Aorta (tissue), 5 donors: ENCODE measurements around the gene GTF2E1. TPM values are rescaled to one million over a fixed set of nuclear protein-coding genes. Genes with fewer than 3 reads are reported as not detected.

Experiments
- ATAC-seq: fragments of 200-7000 bp; cut with Tn5 transposase; one replicate; pipeline ENCODE4 v1.9.1; 2022; ENCODE audit warnings: moderate library complexity; ENCODE audit not compliant: low FRiP score
- DNase-seq, 2 donors: peaks; one replicate each; pipeline ENCODE4 v3.0.0-alpha.2; 2020
- H3K27ac ChIP-seq, 2 donors: one replicate each; pipeline ENCODE4 v1.5.1; 2013; ENCODE audit warnings: low read length in 2 of 2, mild to moderate bottlenecking in 2 of 2, moderate library complexity in 2 of 2, control low read depth in 1 of 2, inconsistent platforms in 1 of 2, low read depth in 1 of 2
- H3K27me3 ChIP-seq, 2 donors: one replicate each; pipeline ENCODE4 v1.6.1; 2013; ENCODE audit warnings: control low read depth in 1 of 2, low read length in 1 of 2, mild to moderate bottlenecking in 1 of 2, moderate library complexity in 1 of 2; ENCODE audit not compliant: insufficient read depth in 2 of 2, control insufficient read depth in 1 of 2
- H3K36me3 ChIP-seq, 2 donors: one replicate each; pipeline ENCODE4 v1.6.1; 2013; ENCODE audit warnings: control low read depth in 1 of 2, low read length in 1 of 2, mild to moderate bottlenecking in 1 of 2; ENCODE audit not compliant: insufficient read depth in 2 of 2, control insufficient read depth in 1 of 2
- H3K4me1 ChIP-seq, 2 donors: one replicate each; pipeline ENCODE4 v1.6.1; 2013; ENCODE audit warnings: low read length in 2 of 2, control low read depth in 1 of 2, mild to moderate bottlenecking in 1 of 2, moderate library complexity in 1 of 2; ENCODE audit not compliant: insufficient read depth in 2 of 2, control insufficient read depth in 1 of 2
- H3K4me3 ChIP-seq, 2 donors: one replicate each; pipeline ENCODE4 v1.5.1; 2013; ENCODE audit warnings: low read length in 2 of 2, control low read depth in 1 of 2, mild to moderate bottlenecking in 1 of 2
- H3K9me3 ChIP-seq: one replicate; pipeline ENCODE4 v1.6.1; 2013; ENCODE audit warnings: mild to moderate bottlenecking, low read length; ENCODE audit not compliant: control insufficient read depth
- WGBS, 2 donors: extraction: QIAGEN DNeasy Blood & Tissue Kit; methylation state at CpG; one replicate each; pipeline ENCODE4 v1.1.7; 2013; 5-methylcytosine and 5-hydroxymethylcytosine counted together
- intact Hi-C, 2 donors: fragments of 100-400 bp; cut with DNase I; formaldehyde crosslinking; loops; one replicate each; pipeline versions ENCODE4 v1.14.2 to v1.15.0; 2022
- polyA plus RNA-seq, 2 donors: library from polyadenylated mRNA; stranded (reverse); fragments of 200-250 nt; gene quantifications; one replicate each; pipeline ENCODE4 v1.2.3, GENCODE V29; 2013
- total RNA-seq, 2 donors: library from RNA; stranded (reverse); fragmentation: NEBNext Ultra II Directional; extraction: Animal tissue kit (Norgen Biotek cat#: 25700); gene quantifications; one replicate each; pipeline ENCODE4 v1.2.1, GENCODE V29; 2021
- donor health status: healthy with polysubstance abuse.
- donor health status: Bipolar disorder and iron deficiency.
- donor health status: DM: no; HTN: no; CAD: no.
- donor health status: DM: no; HTN: no; CAD: no.
- donor health status: DM: yes; HTN: yes; CAD: no.

The GTF2E1 gene
- total and polyA plus RNA-seq, 4 donors, result 4.3 to 15.8 (median 8.3) TPM

DNA sequence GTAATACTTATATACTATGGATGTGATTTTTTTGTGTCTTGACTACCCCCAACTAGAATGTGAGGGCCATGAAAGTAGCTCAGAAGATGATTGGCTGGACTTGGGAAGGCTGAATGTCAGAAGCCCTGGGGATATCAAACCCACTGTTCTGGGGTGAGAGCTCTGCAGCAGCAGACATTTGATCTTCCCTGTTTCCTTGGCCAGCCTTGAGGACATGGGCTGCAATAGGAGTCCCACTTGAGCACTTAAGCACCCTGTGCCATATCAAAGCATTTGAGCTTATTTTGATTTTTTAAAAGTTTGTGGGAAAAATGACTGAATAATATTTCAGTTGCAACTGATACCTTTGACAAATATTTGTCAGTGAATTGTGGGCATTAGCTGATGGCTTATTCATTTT is 21.7 kb downstream of the GTF2E1 start:
- no peaks in the 10 kb centered on the region for H3K27me3 ChIP-seq
- ATAC-seq, result no peak
- H3K9me3 ChIP-seq, result no peaks in the 10 kb centered on the region
- no peak overlapping the region for H3K27ac ChIP-seq
- no peak overlapping the region for H3K4me3 ChIP-seq
- no peak for DNase-seq
- H3K36me3 ChIP-seq, result no peaks in the 10 kb centered on the region
- intact Hi-C loops, result no loop called here
- peaks cover 0 to 3% of the 10 kb centered on the region in 2 donors for H3K4me1 ChIP-seq

- no peak for ATAC-seq
- DNase-seq, result no peak
- Histone ChIP-seq H3K4me1 (peaks cover 0 to 3% of the 10 kb centered on the region in 2 donors), H3K4me3 (no peak overlapping the region), H3K9me3 (no peaks in the 10 kb centered on the region), H3K36me3 (no peaks in the 10 kb centered on the region), H3K27me3 (no peaks in the 10 kb centered on the region), H3K27ac (no peak overlapping the region)
- intact Hi-C loops, result no loop called here
Observed at GRCh38 chr3:120765830-120766493, 23.4 kb downstream of the GTF2E1 start.

- no peaks in the 10 kb centered on the region for H3K27me3 ChIP-seq
- no peak for DNase-seq
- ATAC-seq, result no peak
- H3K36me3 ChIP-seq, result no peaks in the 10 kb centered on the region
- H3K27ac ChIP-seq, result no peak overlapping the region
- intact Hi-C loops, result no loop called here
- no peak overlapping the region for H3K4me3 ChIP-seq
- H3K4me1 ChIP-seq, result peaks cover 0 to 3% of the 10 kb centered on the region in 2 donors
- H3K9me3 ChIP-seq, result no peaks in the 10 kb centered on the region
- 94 to 95% methylated on average over 3 of the region's 3 CpGs for WGBS, 2 donors
Observed at GRCh38 chr3:120766576-120766975, 24.0 kb downstream of the GTF2E1 start.

- ATAC-seq, result no peak
- no peak overlapping the region for H3K27ac ChIP-seq
Observed at GRCh38 chr3:120767106-120767505, 24.6 kb downstream of the GTF2E1 start.

DNA sequence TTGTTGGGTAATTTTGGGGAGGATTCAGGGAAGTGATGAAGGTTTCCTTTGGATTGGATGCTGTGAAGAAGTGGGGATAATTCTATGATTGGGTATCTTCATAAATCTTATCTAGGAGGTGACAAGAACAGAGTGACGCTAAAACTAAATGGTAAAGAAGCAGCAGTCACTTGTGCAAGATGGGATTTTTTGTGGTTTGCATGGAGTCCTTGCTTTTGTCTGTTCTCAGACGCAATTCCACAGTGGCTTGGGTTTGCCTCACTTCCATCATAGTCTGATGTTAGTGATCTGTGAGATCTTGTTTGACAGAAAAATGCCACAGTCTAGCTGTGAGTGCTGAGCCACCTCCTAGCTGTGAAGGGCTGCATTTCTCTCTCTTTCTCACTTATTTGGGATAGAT is 26.9 kb downstream of the GTF2E1 start:
- no peak for ATAC-seq
- no peak overlapping the region for H3K27ac ChIP-seq
- DNase-seq, result no peak
- H3K4me1 ChIP-seq, result peaks cover 0 to 3% of the 10 kb centered on the region in 2 donors
- no peaks in the 10 kb centered on the region for H3K9me3 ChIP-seq
- WGBS, 2 donors, result 92 to 93% methylated on average over 2 of the region's 2 CpGs
- intact Hi-C loops, result no loop called here
- H3K4me3 ChIP-seq, result no peak overlapping the region
- no peaks in the 10 kb centered on the region for H3K36me3 ChIP-seq
- no peaks in the 10 kb centered on the region for H3K27me3 ChIP-seq

More at GRCh38 chr3:120767106-120767505, 24.6 kb downstream of the GTF2E1 start:
- Histone ChIP-seq H3K4me3 (no peak overlapping the region), H3K4me1 (peaks cover 0 to 3% of the 10 kb centered on the region in 2 donors), H3K27me3 (no peaks in the 10 kb centered on the region), H3K9me3 (no peaks in the 10 kb centered on the region), H3K36me3 (no peaks in the 10 kb centered on the region)
- intact Hi-C loops, result no loop called here
- no peak for DNase-seq
- 73 to 77% methylated on average over 1 of the region's 1 CpG for WGBS, 2 donors

DNA sequence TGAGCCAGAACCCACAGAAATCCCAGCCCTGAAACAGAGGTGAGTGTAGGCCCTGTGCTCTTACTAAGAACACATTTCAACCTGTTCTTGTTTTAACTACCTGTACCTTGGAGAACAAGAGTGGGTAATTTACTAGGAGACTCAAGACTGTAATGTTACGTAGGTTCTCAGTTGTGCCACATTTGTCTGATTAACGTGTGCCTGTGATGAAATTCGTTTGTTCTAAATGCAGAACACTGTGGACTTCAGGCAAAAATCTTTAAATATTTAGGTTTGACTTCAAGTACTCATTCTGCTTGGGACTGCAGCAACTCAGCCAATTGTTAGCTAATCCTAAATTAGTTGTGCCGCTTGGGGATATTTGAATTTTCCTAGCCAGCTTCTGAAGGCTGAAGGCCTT is 28.3 kb downstream of the GTF2E1 start:
- H3K27me3 ChIP-seq, result no peaks in the 10 kb centered on the region
- peaks cover 0 to 3% of the 10 kb centered on the region in 2 donors for H3K4me1 ChIP-seq
- H3K9me3 ChIP-seq, result no peaks in the 10 kb centered on the region
- no peak overlapping the region for H3K27ac ChIP-seq
- intact Hi-C loops, result no loop called here
- no peak for DNase-seq
- peaks cover 0 to 2% of the 10 kb centered on the region in 2 donors for H3K36me3 ChIP-seq
- ATAC-seq, result no peak
- no peak overlapping the region for H3K4me3 ChIP-seq
- WGBS, 2 donors, result 56 to 58% methylated on average over 4 of the region's 4 CpGs

- no peak for DNase-seq
- Histone ChIP-seq H3K9me3 (no peaks in the 10 kb centered on the region), H3K4me1 (peaks cover 0 to 1% of the 10 kb centered on the region in 2 donors), H3K27ac (no peak overlapping the region), H3K27me3 (no peaks in the 10 kb centered on the region), H3K4me3 (no peak overlapping the region), H3K36me3 (peaks cover 0 to 4% of the 10 kb centered on the region in 2 donors)
- 64 to 92% methylated on average over 2 of the region's 2 CpGs for WGBS, 2 donors
- no peak for ATAC-seq
- intact Hi-C loops, result no loop called here
Observed at GRCh38 chr3:120772081-120772480, 29.5 kb downstream of the GTF2E1 start.

DNA sequence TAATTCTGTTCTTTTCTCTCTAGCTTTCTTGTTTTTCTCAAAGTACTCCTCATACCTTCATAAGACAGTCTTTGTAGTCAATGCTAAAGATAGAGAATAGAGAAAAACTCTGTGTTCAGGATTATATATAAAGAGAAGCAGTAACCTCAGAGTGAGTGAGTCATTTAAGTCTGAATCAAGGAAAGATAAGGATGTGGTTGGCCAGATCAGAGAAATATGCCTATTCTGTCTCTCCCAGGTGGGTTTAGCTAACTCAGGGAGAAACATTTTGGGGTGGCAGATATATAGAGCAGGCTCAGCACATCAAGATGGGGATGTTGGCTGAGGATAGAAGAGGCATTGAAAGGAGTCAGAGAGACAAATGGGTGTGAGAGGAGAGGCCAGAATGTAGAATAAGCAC is 31.4 kb downstream of the GTF2E1 start:
- DNase-seq (no peak), ATAC-seq (no peak)
- Histone ChIP-seq H3K9me3 (no peaks in the 10 kb centered on the region), H3K4me3 (no peak overlapping the region), H3K27me3 (no peaks in the 10 kb centered on the region), H3K36me3 (peaks cover 0 to 4% of the 10 kb centered on the region in 2 donors), H3K27ac (no peak overlapping the region), H3K4me1 (no peaks in the 10 kb centered on the region)
- intact Hi-C loops, result no loop called here

DNA sequence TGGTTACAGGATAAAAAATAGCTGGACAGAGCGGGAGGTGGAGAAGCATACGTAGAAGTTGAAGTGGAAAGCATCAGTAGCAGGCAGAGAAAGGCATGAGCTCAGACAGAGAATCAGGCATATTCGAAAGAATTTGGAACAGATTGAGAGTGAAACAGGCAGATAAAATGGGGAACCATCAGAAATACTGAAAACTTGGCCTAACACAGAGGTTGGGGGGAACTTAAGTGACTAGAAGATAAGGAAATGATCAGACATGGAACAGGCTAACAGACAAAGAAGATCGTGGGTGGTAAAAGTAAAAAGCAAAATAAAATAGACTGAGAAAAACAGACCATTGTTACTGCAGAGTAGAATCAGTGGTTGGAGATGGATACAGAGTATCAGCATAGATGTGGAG is 32.9 kb downstream of the GTF2E1 start:
- intact Hi-C loops, result no loop called here
- H3K4me3 ChIP-seq, result no peak overlapping the region
- 88 to 93% methylated on average over 4 of the region's 4 CpGs for WGBS, 2 donors
- no peaks in the 10 kb centered on the region for H3K27me3 ChIP-seq
- H3K36me3 ChIP-seq, result peaks cover 0 to 6% of the 10 kb centered on the region in 2 donors
- no peak overlapping the region for H3K27ac ChIP-seq
- no peaks in the 10 kb centered on the region for H3K4me1 ChIP-seq
- ATAC-seq (no peak), DNase-seq (no peak)
- H3K9me3 ChIP-seq, result no peaks in the 10 kb centered on the region
